ENCODE measurements around the gene BRME1. TPM values are rescaled to one million over a fixed set of nuclear protein-coding genes. Genes with fewer than 3 reads are reported as not detected.
A peak's percentile ranks its signal among the peaks of the same experiment; 100 is the strongest.

Gene BRME1
- total and polyA plus RNA-seq, 3 donors from 2014 or later: 17.8 to 48.9 (median 26.3) TPM

DNA sequence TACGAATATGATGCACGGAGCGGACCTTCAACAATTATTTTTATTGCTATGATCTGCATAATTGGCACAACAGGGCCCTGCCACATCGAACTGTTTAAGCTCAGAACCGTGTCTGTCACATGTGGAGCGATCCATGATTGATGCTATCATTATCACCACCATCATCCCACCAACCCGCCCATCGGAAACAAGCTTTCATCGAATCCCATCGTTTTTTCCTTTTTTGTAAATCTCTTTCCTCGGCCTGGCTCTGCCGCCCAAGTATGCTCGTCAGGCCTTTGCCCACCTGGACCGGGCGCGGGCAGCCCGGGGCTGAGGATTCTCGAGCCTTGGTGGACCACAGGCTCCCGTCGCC is 45.9 kb upstream of the BRME1 start:
- no peak for DNase-seq
- no peaks in the 10 kb centered on the region for H3K36me3 ChIP-seq (ENCODE audit: low read depth, missing control alignments)
- TF ChIP-seq, protein P1, sequence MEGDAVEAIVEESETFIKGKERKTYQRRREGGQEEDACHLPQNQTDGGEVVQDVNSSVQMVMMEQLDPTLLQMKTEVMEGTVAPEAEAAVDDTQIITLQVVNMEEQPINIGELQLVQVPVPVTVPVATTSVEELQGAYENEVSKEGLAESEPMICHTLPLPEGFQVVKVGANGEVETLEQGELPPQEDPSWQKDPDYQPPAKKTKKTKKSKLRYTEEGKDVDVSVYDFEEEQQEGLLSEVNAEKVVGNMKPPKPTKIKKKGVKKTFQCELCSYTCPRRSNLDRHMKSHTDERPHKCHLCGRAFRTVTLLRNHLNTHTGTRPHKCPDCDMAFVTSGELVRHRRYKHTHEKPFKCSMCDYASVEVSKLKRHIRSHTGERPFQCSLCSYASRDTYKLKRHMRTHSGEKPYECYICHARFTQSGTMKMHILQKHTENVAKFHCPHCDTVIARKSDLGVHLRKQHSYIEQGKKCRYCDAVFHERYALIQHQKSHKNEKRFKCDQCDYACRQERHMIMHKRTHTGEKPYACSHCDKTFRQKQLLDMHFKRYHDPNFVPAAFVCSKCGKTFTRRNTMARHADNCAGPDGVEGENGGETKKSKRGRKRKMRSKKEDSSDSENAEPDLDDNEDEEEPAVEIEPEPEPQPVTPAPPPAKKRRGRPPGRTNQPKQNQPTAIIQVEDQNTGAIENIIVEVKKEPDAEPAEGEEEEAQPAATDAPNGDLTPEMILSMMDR (IDR thresholded peaks at IDR 0.05): no peak
- no peak for TF ChIP-seq POLR2A (IDR thresholded peaks at IDR 0.05)
- WGBS, 2 donors: 8 to 9% methylated on average over 19 to 20 of the region's 20 CpGs
- H3K27ac ChIP-seq: no peak overlapping the region
- peaks cover 11% of the 10 kb centered on the region for H3K4me1 ChIP-seq
- no peaks in the 10 kb centered on the region for H3K9me3 ChIP-seq
- intact Hi-C loops (cut with DNase I; ENCODE audit: low total_unique reads): no loop called here
- peak overlapping the region; percentile 80 to 87 for H3K4me3 ChIP-seq
- H3K27me3 ChIP-seq: no peaks in the 10 kb centered on the region

DNA sequence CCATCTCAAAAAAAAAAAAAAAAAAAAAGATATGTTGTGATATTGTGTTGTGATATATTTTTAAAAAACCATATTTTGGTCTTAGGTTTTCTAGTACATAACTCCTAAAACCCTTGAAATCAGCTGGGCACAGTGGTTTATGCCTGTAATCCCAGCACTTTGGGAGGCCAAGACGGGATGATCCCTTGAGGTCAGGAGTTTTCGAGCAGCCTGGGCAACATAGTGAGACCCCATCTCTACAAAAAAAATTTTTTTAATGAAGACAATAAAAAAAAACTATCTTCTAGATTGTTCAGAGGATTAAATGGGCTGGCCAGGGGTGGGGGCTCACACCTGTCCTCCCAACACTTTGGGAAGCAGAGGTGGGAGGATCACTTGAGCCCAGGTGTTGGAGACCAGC is 45.1 kb upstream of the BRME1 start:
- intact Hi-C loops (cut with DNase I; ENCODE audit: low total_unique reads): no loop called here
- WGBS, 2 donors: 81 to 92% methylated on average over 2 of the region's 2 CpGs

DNA sequence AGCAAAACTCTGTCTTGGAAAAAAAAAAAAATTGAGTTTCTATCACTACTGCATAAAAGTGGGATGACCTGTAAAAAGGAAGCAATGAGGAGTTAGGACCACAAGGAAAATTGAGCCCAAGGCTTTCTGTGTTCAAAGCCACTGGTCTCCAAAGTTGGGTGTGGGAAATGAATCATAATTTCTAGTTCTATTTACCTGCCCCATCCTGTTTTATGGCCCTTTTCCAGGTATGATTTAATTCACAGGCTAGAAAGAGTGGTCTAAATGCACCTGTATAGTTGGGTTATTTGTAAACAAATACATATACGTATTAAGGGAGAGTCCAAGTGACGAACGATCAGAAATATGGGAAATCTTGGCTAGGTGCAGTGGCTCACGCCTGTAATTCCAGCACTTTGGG is 40.5 kb upstream of the BRME1 start:
- Histone ChIP-seq H3K4me3 (no peak overlapping the region), H3K4me1 (no peaks in the 10 kb centered on the region), H3K27ac (no peak overlapping the region), H3K9me3 (no peaks in the 10 kb centered on the region), H3K36me3 (ENCODE audit: low read depth, missing control alignments) (no peaks in the 10 kb centered on the region), H3K27me3 (no peaks in the 10 kb centered on the region)
- TF ChIP-seq, protein P1 (IDR thresholded peaks at IDR 0.05): no peak
- TF ChIP-seq POLR2A (IDR thresholded peaks at IDR 0.05): no peak
- DNase-seq: no peak
- intact Hi-C loops (cut with DNase I; ENCODE audit: low total_unique reads): no loop called here
- WGBS, 2 donors: 89 to 94% methylated on average over 4 of the region's 4 CpGs

More for the DNA sequence above, 45.1 kb upstream of the BRME1 start:
- no peak for TF ChIP-seq POLR2A (IDR thresholded peaks at IDR 0.05)
- TF ChIP-seq, protein P1 (IDR thresholded peaks at IDR 0.05): no peak
- no peak overlapping the region for H3K4me3 ChIP-seq
- H3K27ac ChIP-seq: no peak overlapping the region
- H3K4me1 ChIP-seq: peaks cover 11% of the 10 kb centered on the region
- H3K9me3 ChIP-seq: no peaks in the 10 kb centered on the region
- no peaks in the 10 kb centered on the region for H3K36me3 ChIP-seq (ENCODE audit: low read depth, missing control alignments)
- DNase-seq: no peak
- no peaks in the 10 kb centered on the region for H3K27me3 ChIP-seq

DNA sequence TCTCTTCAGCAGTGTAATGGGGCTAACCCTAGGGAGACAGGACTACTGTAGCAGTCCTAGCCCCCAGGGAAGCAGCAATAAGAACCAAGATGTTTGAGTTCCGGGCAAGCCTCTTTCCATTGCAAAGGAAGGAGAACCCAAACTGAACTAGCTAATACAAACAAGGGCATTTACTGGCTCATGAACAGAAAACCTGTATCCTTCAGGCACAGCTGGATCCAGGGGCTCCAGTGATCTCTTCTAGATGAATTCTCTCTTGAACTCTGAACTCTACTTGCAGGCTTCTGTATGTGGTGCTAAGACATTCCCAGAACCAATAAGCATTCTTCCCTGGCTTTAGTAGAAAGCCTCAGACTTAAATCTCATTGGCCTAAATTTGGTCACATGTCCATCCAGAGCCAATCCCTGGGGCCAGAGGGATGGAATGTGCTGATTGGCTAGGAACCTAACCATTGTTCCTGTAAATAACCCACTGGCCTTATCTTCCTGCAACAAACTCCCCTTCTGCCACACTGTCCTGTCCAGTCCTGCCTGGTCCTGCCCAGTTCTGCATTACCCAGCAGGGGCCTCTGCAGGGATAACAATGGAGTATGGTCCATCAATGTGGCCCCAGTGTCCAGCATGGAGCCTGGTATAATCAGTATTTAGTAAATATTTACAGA is 36.2 kb upstream of the BRME1 start:
- intact Hi-C loops (cut with DNase I; ENCODE audit: low total_unique reads): no loop called here
- Histone ChIP-seq H3K27me3 (no peaks in the 10 kb centered on the region), H3K9me3 (no peaks in the 10 kb centered on the region), H3K36me3 (ENCODE audit: low read depth, missing control alignments) (no peaks in the 10 kb centered on the region), H3K27ac (no peak overlapping the region), H3K4me1 (peaks cover 4% of the 10 kb centered on the region), H3K4me3 (no peak overlapping the region)
- no peak for TF ChIP-seq POLR2A (IDR thresholded peaks at IDR 0.05)
- TF ChIP-seq, protein P1 (IDR thresholded peaks at IDR 0.05): no peak
- 84 to 93% methylated on average over 1 of the region's 1 CpG for WGBS, 2 donors
- peak; percentile 36 for DNase-seq

All from testis (tissue), 3 donors.